ENCODE results near the gene CISTR. TPM values are rescaled to one million over a fixed set of nuclear protein-coding genes. Genes with fewer than 3 reads are reported as not detected.
"Not testable (repeated sequence)": the region's sequence is repeated elsewhere in the genome, so short reads cannot be mapped to it uniquely, and the experiment has no call there.

The CISTR gene
- total RNA-seq, 1 donor from 2014 or later, result not detected

GRCh38 chr12:53780323-53780722 is 28.5 kb upstream of the CISTR start:
- DNase-seq (ENCODE audit: low read depth) (no peak), FAIRE-seq (no peak)
- no peaks in the 10 kb centered on the region for H3K36me3 ChIP-seq (ENCODE audit: control insufficient read depth, insufficient read depth, low read length)
- TF ChIP-seq CTCF (IDR thresholded peaks at IDR 0.05; ENCODE audit: insufficient read depth, low read length, severe bottlenecking), result no peak
- no peak overlapping the region for H3K4me3 ChIP-seq (ENCODE audit: low read depth, low read length)
- H3K27me3 ChIP-seq (ENCODE audit: control insufficient read depth, insufficient read depth, low read length), result peaks cover 6% of the 10 kb centered on the region

GRCh38 chr12:53779679-53780078 is 27.9 kb upstream of the CISTR start:
- FAIRE-seq; H3K4me3 ChIP-seq (ENCODE audit: low read depth, low read length); H3K36me3 ChIP-seq (ENCODE audit: control insufficient read depth, insufficient read depth, low read length); H3K27me3 ChIP-seq (ENCODE audit: control insufficient read depth, insufficient read depth, low read length); DNase-seq (ENCODE audit: low read depth): not testable (repeated sequence)

GRCh38 chr12:53777936-53778644 is 26.3 kb upstream of the CISTR start:
- peaks cover 5% of the 10 kb centered on the region for H3K27me3 ChIP-seq (ENCODE audit: control insufficient read depth, insufficient read depth, low read length)
- H3K4me3 ChIP-seq (ENCODE audit: low read depth, low read length), result no peak overlapping the region
- FAIRE-seq (no peak), DNase-seq (ENCODE audit: low read depth) (no peak)
- TF ChIP-seq CTCF (IDR thresholded peaks at IDR 0.05; ENCODE audit: insufficient read depth, low read length, severe bottlenecking), result no peak
- H3K36me3 ChIP-seq (ENCODE audit: control insufficient read depth, insufficient read depth, low read length), result no peaks in the 10 kb centered on the region

GRCh38 chr12:53777412-53777811 is 25.6 kb upstream of the CISTR start:
- peaks cover 1% of the 10 kb centered on the region for H3K27me3 ChIP-seq (ENCODE audit: control insufficient read depth, insufficient read depth, low read length)
- H3K36me3 ChIP-seq (ENCODE audit: control insufficient read depth, insufficient read depth, low read length), result no peaks in the 10 kb centered on the region
- TF ChIP-seq CTCF (IDR thresholded peaks at IDR 0.05; ENCODE audit: insufficient read depth, low read length, severe bottlenecking), result no peak
- FAIRE-seq, result no peak
- no peak for DNase-seq (ENCODE audit: low read depth)
- no peak overlapping the region for H3K4me3 ChIP-seq (ENCODE audit: low read depth, low read length)

GRCh38 chr12:53776872-53777271 is 25.1 kb upstream of the CISTR start:
- FAIRE-seq, result no peak
- Histone ChIP-seq H3K36me3 (ENCODE audit: control insufficient read depth, insufficient read depth, low read length) (no peaks in the 10 kb centered on the region), H3K4me3 (ENCODE audit: low read depth, low read length) (no peak overlapping the region), H3K27me3 (ENCODE audit: control insufficient read depth, insufficient read depth, low read length) (peaks cover 1% of the 10 kb centered on the region)
- no peak for DNase-seq (ENCODE audit: low read depth)
- no peak for TF ChIP-seq CTCF (IDR thresholded peaks at IDR 0.05; ENCODE audit: insufficient read depth, low read length, severe bottlenecking)

- Histone ChIP-seq H3K36me3 (ENCODE audit: control insufficient read depth, insufficient read depth, low read length) (no peaks in the 10 kb centered on the region), H3K27me3 (ENCODE audit: control insufficient read depth, insufficient read depth, low read length) (peaks cover 1% of the 10 kb centered on the region), H3K4me3 (ENCODE audit: low read depth, low read length) (no peak overlapping the region)
- FAIRE-seq, result no peak
- DNase-seq (ENCODE audit: low read depth), result no peak
- TF ChIP-seq CTCF (IDR thresholded peaks at IDR 0.05; ENCODE audit: insufficient read depth, low read length, severe bottlenecking), result no peak
These were observed 23.8 kb upstream of the CISTR start for GRCh38 chr12:53775478-53776145.
